TTC549 (cell line): ENCODE results near the gene CEP164.
"Not testable (repeated sequence)": the region's sequence is repeated elsewhere in the genome, so short reads cannot be mapped to it uniquely, and the experiment has no call there.

ENCODE experiments used
- FAIRE-seq: peaks from 2 replicates; lab custom pipeline; 2012; peaks lifted over from hg19 to GRCh38; lab: Jason Lieb, UNC

The CEP164 gene

GRCh38 chr11:117442869-117443239 is 115.2 kb downstream of the CEP164 start:
- no peak for FAIRE-seq

GRCh38 chr11:117443266-117444186 is 115.9 kb downstream of the CEP164 start:
- no peak for FAIRE-seq

GRCh38 chr11:117444256-117444655 is 116.6 kb downstream of the CEP164 start:
- no peak for FAIRE-seq

- no peak for FAIRE-seq
Measured at GRCh38 chr11:117444711-117445658, 117.3 kb downstream of the CEP164 start.

GRCh38 chr11:117449111-117449693 is 121.5 kb downstream of the CEP164 start:
- no peak for FAIRE-seq

GRCh38 chr11:117453886-117454563 is 126.4 kb downstream of the CEP164 start:
- FAIRE-seq, result no peak

DNA sequence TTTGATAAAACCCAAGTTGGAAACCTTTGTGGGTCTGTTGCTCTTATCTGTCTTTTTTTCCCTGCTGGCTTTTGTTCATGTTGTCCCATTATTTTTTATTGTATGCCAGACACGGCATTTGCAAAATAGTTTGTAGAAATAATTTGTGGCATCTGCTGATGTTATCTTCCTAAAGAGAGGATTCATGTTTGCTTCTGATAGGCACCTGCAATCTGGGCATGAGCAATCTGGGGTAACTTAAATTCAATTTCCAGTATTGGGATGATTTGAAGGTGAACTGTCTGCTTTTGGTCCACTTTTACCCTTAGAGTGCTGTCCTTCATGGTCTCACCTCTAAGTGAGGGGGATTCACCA is 126.9 kb downstream of the CEP164 start:
- no peak for FAIRE-seq

- FAIRE-seq, result no peak
Measured at GRCh38 chr11:117456027-117456720, 128.5 kb downstream of the CEP164 start.

DNA sequence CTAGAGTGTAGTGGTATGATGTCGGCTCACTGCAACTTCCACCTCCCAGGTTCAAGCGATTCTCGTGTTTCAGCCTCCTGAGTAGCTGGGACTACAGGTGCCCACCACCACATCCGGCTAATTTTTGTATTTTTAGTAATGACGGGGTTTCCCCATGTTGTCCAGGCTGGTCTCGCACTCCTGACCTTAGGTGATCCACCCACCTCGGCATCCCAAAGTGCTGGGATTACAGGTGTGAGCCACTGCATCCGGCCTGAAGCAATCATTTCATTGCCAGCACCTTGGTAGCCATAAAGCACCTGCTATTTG is 129.0 kb downstream of the CEP164 start:
- FAIRE-seq, result not testable (repeated sequence)

GRCh38 chr11:117457031-117457785 is 129.6 kb downstream of the CEP164 start:
- no peak for FAIRE-seq

GRCh38 chr11:117457835-117458234 is 130.2 kb downstream of the CEP164 start:
- no peak for FAIRE-seq

DNA sequence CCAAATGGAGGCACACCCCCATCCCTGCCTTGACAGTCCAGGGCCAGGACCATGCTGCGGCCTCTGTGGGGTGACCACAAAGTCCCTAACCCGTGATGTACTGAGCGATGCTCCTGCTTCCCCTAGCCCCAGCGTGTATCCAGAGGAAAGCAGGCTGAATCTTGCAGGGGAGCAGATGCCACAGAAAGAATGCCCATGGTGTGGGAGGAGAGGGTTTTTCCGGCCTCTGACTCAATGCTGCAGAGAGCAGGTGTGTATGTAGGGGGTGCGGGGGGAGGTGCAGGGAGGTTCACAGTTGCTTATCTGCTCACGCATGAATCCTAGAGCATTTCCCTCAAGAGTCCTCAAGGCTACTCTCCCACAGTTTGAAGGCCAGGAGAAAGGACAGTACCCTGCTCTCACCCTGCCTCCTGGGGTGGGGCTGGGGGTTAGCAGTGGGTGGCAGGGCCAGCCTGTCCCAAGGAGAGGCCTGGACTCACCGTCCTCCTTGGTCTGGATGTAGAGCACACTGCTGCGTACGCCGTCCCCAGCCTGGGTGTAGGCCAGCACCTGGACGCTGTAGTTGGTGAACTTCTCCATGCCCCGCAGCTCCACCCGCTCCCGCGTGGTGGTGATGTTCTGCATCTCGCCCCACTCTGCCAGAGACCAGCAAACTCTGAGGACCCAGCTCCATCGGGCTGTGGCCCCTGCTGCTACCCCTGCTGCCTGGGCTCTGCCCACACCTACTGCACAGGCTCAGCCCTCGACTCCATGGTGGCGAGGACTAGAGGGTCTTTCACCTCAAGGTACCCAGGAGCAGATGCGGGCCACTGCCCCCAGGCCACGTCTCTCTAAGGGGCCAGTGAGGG is 130.8 kb downstream of the CEP164 start:
- no peak for FAIRE-seq

GRCh38 chr11:117459123-117459978 is 131.7 kb downstream of the CEP164 start:
- no peak for FAIRE-seq

- no peak for FAIRE-seq
Measured at GRCh38 chr11:117459979-117460300, 132.3 kb downstream of the CEP164 start.

GRCh38 chr11:117461396-117462182 is 133.9 kb downstream of the CEP164 start:
- FAIRE-seq, result no peak

GRCh38 chr11:117462183-117462863 is 134.7 kb downstream of the CEP164 start:
- no peak for FAIRE-seq

- no peak for FAIRE-seq
Measured at GRCh38 chr11:117462864-117463247, 135.2 kb downstream of the CEP164 start.
